ENCODE measurements around the gene TPSAB1. TPM values are rescaled to one million over a fixed set of nuclear protein-coding genes. Genes with fewer than 3 reads are reported as not detected.

Gene TPSAB1
- total and polyA plus RNA-seq, 10 of the 15 experiments (the other 5 are each of a cell fraction or from before 2014, with no cell fraction given) = 0.06 TPM; not detected in 9

GRCh38 chr16:1216681-1217400 is 23.7 kb upstream of the TPSAB1 start:
- RAD21 ChIA-PET (ENCODE audit: unreplicated experiment) = no interaction called here
- H4K20me1 ChIP-seq (ENCODE audit: control insufficient read depth, insufficient read depth) = no peaks in the 10 kb centered on the region
- in situ Hi-C loops (cut with MboI) = no loop called here
- no TSS peak for BruUV-seq (replicated peaks)
- ATAC-seq (no peak), FAIRE-seq (no peak), DNase-seq (ENCODE audit: low read depth, low spot score) (no peak)
- no peaks in the 10 kb centered on the region for H3K9me3 ChIP-seq (replicated peaks; ENCODE audit: control insufficient read depth, insufficient read depth, low read length)
- intact Hi-C loops (cut with micrococcal nuclease; ENCODE audit: unreplicated experiment) = no loop called here
- H3K27me3 ChIP-seq (replicated peaks in 1 of 2; ENCODE audit: control insufficient read depth in 2 of 2, insufficient read depth in 2 of 2, low read length in 1 of 2) = no peaks in the 10 kb centered on the region; a peak in 1 of 4 replicates
- no peak overlapping the region for H3K27ac ChIP-seq (ENCODE audit: control insufficient read depth, insufficient read depth)
- H3K4me2 ChIP-seq (ENCODE audit: control insufficient read depth, insufficient read depth) = no peak overlapping the region
- WGBS (ENCODE audit: insufficient coverage, insufficient replicate concordance, low lambda C conversion rate, missing lambda C conversion rate) = 45% methylated on average over 31 of the region's 32 CpGs
- SMC1A ChIA-PET (ENCODE audit: uncharacterized antibody, unreplicated experiment) = no interaction called here
- CTCF ChIA-PET = no interaction called here
- no peaks in the 10 kb centered on the region for H3K36me3 ChIP-seq (ENCODE audit: control insufficient read depth in 2 of 2, insufficient read depth in 2 of 2, low read length in 1 of 2)
- H3K79me2 ChIP-seq (ENCODE audit: control insufficient read depth, insufficient read depth, low read length) = no peaks in the 10 kb centered on the region
- no peaks in the 10 kb centered on the region for H3K4me1 ChIP-seq (ENCODE audit: control insufficient read depth, insufficient read depth, low read length)
- POLR2A ChIA-PET = no interaction called here
- H2AFZ ChIP-seq (ENCODE audit: control insufficient read depth, low read depth, low read length) = no peak overlapping the region
- H3K4me3 ChIP-seq = no peak overlapping the region
- no peak overlapping the region for H3K9ac ChIP-seq (ENCODE audit: control insufficient read depth, insufficient read depth, low read length)
- TF ChIP-seq RUNX3 (IDR thresholded peaks at IDR 0.05; ENCODE audit: low read length) = no peak
- TF ChIP-seq HDGF (IDR thresholded peaks at IDR 0.05) = no peak
- TF ChIP-seq CEBPB (IDR thresholded peaks at IDR 0.05; ENCODE audit: borderline replicate concordance in 1 of 2, low read depth in 2 of 2, low read length in 2 of 2) = no peak
- TF ChIP-seq EED (IDR thresholded peaks at IDR 0.05; ENCODE audit: low read depth) = no peak
- TF ChIP-seq NFYA (IDR thresholded peaks at IDR 0.05; ENCODE audit: borderline replicate concordance, low read depth, low read length) = no peak
- TF ChIP-seq MLLT1 (IDR thresholded peaks at IDR 0.05) = no peak
- no peak for TF ChIP-seq RCOR1 (conservative IDR thresholded peaks at IDR 0.05; ENCODE audit: low read depth, low read length)
- no peak for TF ChIP-seq TCF12 (IDR thresholded peaks at IDR 0.05; ENCODE audit: low read depth, low read length)
- TF ChIP-seq REST (IDR thresholded peaks at IDR 0.05; ENCODE audit: low read depth, low read length) = no peak
- no peak for TF ChIP-seq NFYB (IDR thresholded peaks at IDR 0.05; ENCODE audit: insufficient read depth, low read depth, low read length)
- TF ChIP-seq FOS (IDR thresholded peaks at IDR 0.05; ENCODE audit: borderline replicate concordance, extremely low read depth, insufficient read length) = no peak
- TF ChIP-seq BMI1 (IDR thresholded peaks at IDR 0.05; ENCODE audit: borderline replicate concordance) = no peak
- TF ChIP-seq POLR2A (IDR thresholded peaks at IDR 0.05; ENCODE audit: low read depth, low read length) = no peak
- TF ChIP-seq GATAD2B (conservative IDR thresholded peaks at IDR 0.05; ENCODE audit: low read depth) = no peak
- no peak for TF ChIP-seq GABPA (IDR thresholded peaks at IDR 0.05; ENCODE audit: low read depth)
- TF ChIP-seq YBX1 (IDR thresholded peaks at IDR 0.05) = no peak
- no peak for TF ChIP-seq ZSCAN29 (IDR thresholded peaks at IDR 0.05)
- TF ChIP-seq FOXM1 (IDR thresholded peaks at IDR 0.05; ENCODE audit: low read depth, low read length) = no peak

All from GM12878 (cell line).